ENCODE measurements around the gene DHRS12. TPM values are rescaled to one million over a fixed set of nuclear protein-coding genes. Genes with fewer than 3 reads are reported as not detected.

Gene DHRS12
- polyA plus RNA-seq (2013, experiment 1 of 2) = 4.4 TPM
- polyA plus RNA-seq (2013, experiment 2 of 2) = 4.4 TPM

- DNase-seq = peak; percentile 87
- H3K4ac ChIP-seq (ENCODE audit: low read depth in 1 of 2, low read length in 2 of 2) = peak within 1 kb of the TSS; percentile 89 to 95
Observed at GRCh38 chr13:51803422-51804294, at the start of gene DHRS12. TSS of gene DHRS12 (minus strand) at chr13:51804163. CDS start at chr13:51799659, 4,504 bp downstream.

GRCh38 chr13:51849145-51850101 is 45.5 kb upstream of the DHRS12 start:
- H3K18ac ChIP-seq (ENCODE audit: low read depth in 1 of 2, low read length in 2 of 2) = peak overlapping the region; percentile 59 to 83
- H3K9me3 ChIP-seq (ENCODE audit: control insufficient read depth, low read length) = no peaks in the 10 kb centered on the region
- H3K14ac ChIP-seq (ENCODE audit: low read length in 2 of 2) = no peak overlapping the region
- 57% methylated on average over 21 of the region's 21 CpGs for WGBS
- H4K91ac ChIP-seq (ENCODE audit: low read length) = peak overlapping the region; percentile 81
- no peak overlapping the region for H3K4me2 ChIP-seq (ENCODE audit: low read length, poor library complexity, severe bottlenecking)
- H2AFZ ChIP-seq (ENCODE audit: low read depth, low read length) = peak overlapping the region; percentile 23
- DNase-seq = peak; percentile 84
- no peak overlapping the region for H2BK120ac ChIP-seq (ENCODE audit: low read depth, low read length)
- H3K27ac ChIP-seq (ENCODE audit: low read length, poor library complexity, severe bottlenecking) = no peak overlapping the region
- H3K4me3 ChIP-seq (ENCODE audit: insufficient read depth in 1 of 2, low read depth in 1 of 2, low read length in 2 of 2) = no peak overlapping the region
- H3K79me1 ChIP-seq (replicated peaks; ENCODE audit: low read length, poor library complexity, severe bottlenecking) = no peaks in the 10 kb centered on the region
- peak overlapping the region; percentile 75 to 81 for H2BK12ac ChIP-seq (ENCODE audit: low read length in 2 of 2)
- H2BK15ac ChIP-seq (ENCODE audit: low read depth, poor library complexity, severe bottlenecking) = peak overlapping the region; percentile 76
- peak overlapping the region in 1 of 2 experiments; percentile 67 for H3K4ac ChIP-seq (ENCODE audit: low read depth in 1 of 2, low read length in 2 of 2)
- H4K8ac ChIP-seq (ENCODE audit: low read length) = peak overlapping the region; percentile 86
- no peaks in the 10 kb centered on the region for H3K36me3 ChIP-seq (ENCODE audit: control insufficient read depth in 1 of 2, insufficient read depth in 2 of 2, low read depth in 1 of 2, low read length in 2 of 2)
- no peak overlapping the region for H2AK5ac ChIP-seq (ENCODE audit: low read length, severe bottlenecking)
- H3K4me1 ChIP-seq (ENCODE audit: control insufficient read depth, insufficient read depth, low read depth, low read length) = peaks cover 9% of the 10 kb centered on the region
- no peak overlapping the region for H3K9ac ChIP-seq (ENCODE audit: low read length)
- no peak overlapping the region for H3K23ac ChIP-seq (ENCODE audit: low read length in 2 of 2)
- H2BK5ac ChIP-seq (ENCODE audit: low read depth, low read length, poor library complexity, severe bottlenecking) = no peak overlapping the region
- H3K27me3 ChIP-seq (ENCODE audit: control insufficient read depth in 1 of 2, insufficient read depth in 1 of 2, low read length in 2 of 2) = peaks cover under 1 to 5% of the 10 kb centered on the region in 2 experiments

More at GRCh38 chr13:51803422-51804294, at the start of gene DHRS12:
- peaks cover 16% of the 10 kb centered on the region for H3K4me1 ChIP-seq (ENCODE audit: control insufficient read depth, insufficient read depth, low read depth, low read length)
- H3K36me3 ChIP-seq (ENCODE audit: control insufficient read depth in 1 of 2, insufficient read depth in 2 of 2, low read depth in 1 of 2, low read length in 2 of 2) = peaks cover 0 to 4% of the 10 kb centered on the region in 2 experiments
- H3K18ac ChIP-seq (ENCODE audit: low read depth in 1 of 2, low read length in 2 of 2) = peak within 1 kb of the TSS; percentile 96
- peak within 1 kb of the TSS; percentile 90 for H2AFZ ChIP-seq (ENCODE audit: low read depth, low read length)
- peaks cover 0 to 4% of the 10 kb centered on the region in 2 experiments for H3K27me3 ChIP-seq (ENCODE audit: control insufficient read depth in 1 of 2, insufficient read depth in 1 of 2, low read length in 2 of 2)
- peak within 1 kb of the TSS; percentile 36 for H2BK5ac ChIP-seq (ENCODE audit: low read depth, low read length, poor library complexity, severe bottlenecking)
- peak within 1 kb of the TSS; percentile 94 for H3K9ac ChIP-seq (ENCODE audit: low read length)
- H3K9me3 ChIP-seq (ENCODE audit: control insufficient read depth, low read length) = no peaks in the 10 kb centered on the region
- H2BK120ac ChIP-seq (ENCODE audit: low read depth, low read length) = peak within 1 kb of the TSS; percentile 77
- peak within 1 kb of the TSS; percentile 7 to 70 for H3K23ac ChIP-seq (ENCODE audit: low read length in 2 of 2)
- peak within 1 kb of the TSS; percentile 99 for H4K91ac ChIP-seq (ENCODE audit: low read length)
- peak within 1 kb of the TSS in 1 of 2 experiments; percentile 96 for H3K14ac ChIP-seq (ENCODE audit: low read length in 2 of 2)
- peaks cover 9% of the 10 kb centered on the region for H3K79me1 ChIP-seq (replicated peaks; ENCODE audit: low read length, poor library complexity, severe bottlenecking)
- peak within 1 kb of the TSS; percentile 60 for H3K4me2 ChIP-seq (ENCODE audit: low read length, poor library complexity, severe bottlenecking)
- peak within 1 kb of the TSS; percentile 2 to 66 for H2BK12ac ChIP-seq (ENCODE audit: low read length in 2 of 2)
- WGBS = 1% methylated on average over 68 of the region's 91 CpGs
- H4K8ac ChIP-seq (ENCODE audit: low read length) = peak within 1 kb of the TSS; percentile 94
- H2BK15ac ChIP-seq (ENCODE audit: low read depth, poor library complexity, severe bottlenecking) = peak within 1 kb of the TSS; percentile 92
- peak within 1 kb of the TSS; percentile 4 for H2AK5ac ChIP-seq (ENCODE audit: low read length, severe bottlenecking)
- H3K27ac ChIP-seq (ENCODE audit: low read length, poor library complexity, severe bottlenecking) = no peak within 1 kb of the TSS
- H3K4me3 ChIP-seq (ENCODE audit: insufficient read depth in 1 of 2, low read depth in 1 of 2, low read length in 2 of 2) = peak within 1 kb of the TSS; percentile 87 to 94

- no peak overlapping the region for H3K4me2 ChIP-seq (ENCODE audit: low read length, poor library complexity, severe bottlenecking)
- H2BK5ac ChIP-seq (ENCODE audit: low read depth, low read length, poor library complexity, severe bottlenecking) = no peak overlapping the region
- no peak overlapping the region for H3K9ac ChIP-seq (ENCODE audit: low read length)
- no peak overlapping the region for H2BK12ac ChIP-seq (ENCODE audit: low read length in 2 of 2)
- no peak overlapping the region for H2BK15ac ChIP-seq (ENCODE audit: low read depth, poor library complexity, severe bottlenecking)
- no peak overlapping the region for H4K8ac ChIP-seq (ENCODE audit: low read length)
- no peak overlapping the region for H3K4me3 ChIP-seq (ENCODE audit: insufficient read depth in 1 of 2, low read depth in 1 of 2, low read length in 2 of 2)
- H3K27ac ChIP-seq (ENCODE audit: low read length, poor library complexity, severe bottlenecking) = no peak overlapping the region
- no peak overlapping the region for H2AFZ ChIP-seq (ENCODE audit: low read depth, low read length)
- DNase-seq = peak; percentile 85
- peaks cover 9% of the 10 kb centered on the region for H3K4me1 ChIP-seq (ENCODE audit: control insufficient read depth, insufficient read depth, low read depth, low read length)
- H2AK5ac ChIP-seq (ENCODE audit: low read length, severe bottlenecking) = no peak overlapping the region
- no peak overlapping the region for H2BK120ac ChIP-seq (ENCODE audit: low read depth, low read length)
- no peak overlapping the region for H3K18ac ChIP-seq (ENCODE audit: low read depth in 1 of 2, low read length in 2 of 2)
- H3K79me1 ChIP-seq (replicated peaks; ENCODE audit: low read length, poor library complexity, severe bottlenecking) = no peaks in the 10 kb centered on the region
- H3K27me3 ChIP-seq (ENCODE audit: control insufficient read depth in 1 of 2, insufficient read depth in 1 of 2, low read length in 2 of 2) = peaks cover 2 to 6% of the 10 kb centered on the region in 2 experiments
- H3K23ac ChIP-seq (ENCODE audit: low read length in 2 of 2) = no peak overlapping the region
- H3K14ac ChIP-seq (ENCODE audit: low read length in 2 of 2) = no peak overlapping the region
- WGBS = 5% methylated on average over 4 of the region's 4 CpGs
- no peaks in the 10 kb centered on the region for H3K9me3 ChIP-seq (ENCODE audit: control insufficient read depth, low read length)
- H3K4ac ChIP-seq (ENCODE audit: low read depth in 1 of 2, low read length in 2 of 2) = no peak overlapping the region
- H3K36me3 ChIP-seq (ENCODE audit: control insufficient read depth in 1 of 2, insufficient read depth in 2 of 2, low read depth in 1 of 2, low read length in 2 of 2) = no peaks in the 10 kb centered on the region
- H4K91ac ChIP-seq (ENCODE audit: low read length) = no peak overlapping the region
Observed at GRCh38 chr13:51848674-51849073, 44.7 kb upstream of the DHRS12 start.

All from mesenchymal stem cell (in vitro differentiated cells and primary cell).